ENCODE data around the gene CACNA2D3.

CACNA2D3 gene

DNA sequence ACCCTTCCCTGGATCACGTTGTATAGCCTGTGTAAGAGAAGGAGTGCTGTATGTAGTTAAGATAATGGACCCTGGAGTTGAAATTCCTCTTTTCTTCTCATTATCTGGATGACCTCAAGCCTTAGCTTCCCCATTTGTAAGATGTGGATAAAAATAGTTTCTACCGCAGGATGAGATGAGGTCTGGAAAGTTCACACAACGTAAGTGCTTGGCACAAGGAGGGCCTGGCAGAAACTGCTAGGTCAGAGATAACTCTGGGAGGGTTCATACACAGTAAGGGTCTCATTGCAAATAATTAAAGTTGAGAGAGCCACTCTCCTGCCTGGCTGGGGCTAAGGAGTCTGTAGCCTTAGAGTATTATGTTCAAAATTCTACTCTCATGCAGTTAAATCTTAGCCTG, 591.1 kb downstream of the CACNA2D3 start:
- no peak for DNase-seq

DNA sequence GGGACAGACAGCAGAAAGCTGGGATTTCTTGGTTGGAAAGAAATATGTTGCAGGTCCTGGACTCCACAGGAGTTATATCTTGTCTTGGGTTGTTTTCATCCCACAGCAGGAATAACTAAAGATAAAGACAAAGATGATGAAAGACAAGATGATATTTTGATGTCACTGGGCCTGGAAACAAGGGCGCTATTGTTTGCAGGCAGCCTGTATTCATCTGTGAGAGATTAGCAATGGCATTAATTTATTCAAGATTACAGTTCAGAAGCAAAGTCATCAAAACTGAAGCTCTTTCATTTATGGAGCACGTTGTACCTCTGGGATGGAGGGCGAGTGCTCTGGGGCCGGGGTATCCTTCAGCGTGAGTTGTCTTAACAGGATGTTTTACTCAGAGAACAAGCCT, 591.7 kb downstream of the CACNA2D3 start:
- no peak for DNase-seq

DNA sequence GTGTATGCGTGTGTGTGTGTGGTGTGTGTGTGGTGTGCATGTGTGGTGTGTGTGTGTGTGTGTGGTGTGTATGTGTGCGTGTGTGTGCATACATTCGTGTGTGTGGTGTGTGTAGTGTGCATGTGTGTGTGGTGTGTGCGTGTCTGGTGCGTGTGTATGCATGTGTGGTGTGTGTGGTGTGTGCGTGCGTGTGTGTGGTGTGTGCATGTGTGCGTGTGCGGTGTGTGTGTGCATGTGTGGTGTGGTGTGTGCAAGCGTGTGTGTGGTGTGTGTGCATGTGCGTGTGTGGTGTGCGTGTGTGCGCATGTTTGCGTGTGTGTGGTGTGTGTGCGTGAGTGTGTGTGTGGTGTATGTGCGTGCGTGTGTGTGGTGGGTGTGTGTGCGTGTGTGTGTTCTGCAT, 595.2 kb downstream of the CACNA2D3 start:
- no peak for DNase-seq

DNA sequence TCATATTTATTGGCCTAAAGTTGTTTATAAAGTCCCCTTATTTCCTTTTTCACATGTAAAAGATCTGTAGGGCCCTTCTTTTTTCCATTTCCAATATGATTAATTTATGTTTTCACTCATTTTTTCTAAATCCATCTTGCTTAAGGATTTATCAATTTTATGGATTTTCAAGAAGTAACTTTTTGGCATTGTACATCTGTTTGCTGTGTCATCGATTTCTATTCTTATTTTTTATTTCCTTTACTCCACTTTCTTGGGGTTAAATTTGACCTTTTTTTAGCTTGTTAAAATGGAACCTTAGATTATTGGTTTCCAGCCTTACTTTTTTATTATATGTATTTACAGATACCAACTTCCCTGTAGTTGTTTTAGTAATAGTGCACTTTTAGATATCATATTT, 597.6 kb downstream of the CACNA2D3 start:
- DNase-seq: no peak

DNA sequence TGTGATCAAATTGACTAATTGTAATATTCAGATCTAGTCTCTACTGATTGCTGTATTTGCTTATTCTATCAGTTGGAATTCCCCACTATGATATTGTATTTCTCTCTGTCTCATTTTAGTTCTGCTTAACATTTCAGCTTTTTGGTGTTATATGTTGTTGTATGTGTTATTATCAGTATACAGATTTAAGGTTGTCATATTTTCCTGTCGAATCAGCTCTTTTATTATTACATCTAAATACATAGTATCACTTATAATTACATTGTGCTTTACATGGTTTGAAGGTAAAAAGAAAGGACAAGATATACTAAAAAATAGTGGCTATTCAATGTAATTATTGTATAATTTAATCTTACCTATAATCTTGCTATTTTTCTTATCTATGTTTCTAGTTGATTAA, 598.3 kb downstream of the CACNA2D3 start:
- no peak for DNase-seq

DNA sequence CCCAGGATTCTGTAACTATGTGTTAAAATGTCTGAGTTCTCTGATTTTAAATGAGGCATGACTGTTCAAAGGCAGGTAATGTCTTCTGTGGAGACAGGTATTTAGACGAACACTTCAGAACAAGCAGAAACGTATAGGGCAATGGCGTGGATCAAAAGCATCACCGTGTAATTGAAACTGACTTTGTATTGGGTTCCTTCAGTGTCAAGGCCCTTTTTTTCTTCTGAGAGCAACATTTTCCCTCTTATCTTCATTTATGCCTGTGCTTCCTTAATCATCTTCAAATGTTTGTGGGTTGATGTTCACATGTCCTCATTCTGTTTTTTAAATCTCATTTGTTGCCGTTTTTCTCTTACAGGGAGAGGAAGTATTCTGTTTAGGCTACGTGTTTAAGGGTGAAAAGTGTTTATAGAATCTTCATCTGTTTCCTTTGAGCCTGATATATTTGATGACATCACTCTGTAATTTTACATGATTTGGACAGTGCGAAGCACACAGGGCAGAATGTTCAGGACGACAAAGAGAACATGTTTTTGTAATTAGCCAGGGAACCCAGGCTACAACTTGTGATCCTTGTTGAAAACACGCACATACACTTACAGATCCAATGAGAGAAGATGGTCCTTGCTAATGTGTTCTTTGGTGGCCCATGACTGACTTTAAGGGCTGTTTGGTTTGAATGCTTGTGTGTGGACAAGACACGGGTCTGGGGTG, 609.5 kb downstream of the CACNA2D3 start:
- no peak for DNase-seq

DNA sequence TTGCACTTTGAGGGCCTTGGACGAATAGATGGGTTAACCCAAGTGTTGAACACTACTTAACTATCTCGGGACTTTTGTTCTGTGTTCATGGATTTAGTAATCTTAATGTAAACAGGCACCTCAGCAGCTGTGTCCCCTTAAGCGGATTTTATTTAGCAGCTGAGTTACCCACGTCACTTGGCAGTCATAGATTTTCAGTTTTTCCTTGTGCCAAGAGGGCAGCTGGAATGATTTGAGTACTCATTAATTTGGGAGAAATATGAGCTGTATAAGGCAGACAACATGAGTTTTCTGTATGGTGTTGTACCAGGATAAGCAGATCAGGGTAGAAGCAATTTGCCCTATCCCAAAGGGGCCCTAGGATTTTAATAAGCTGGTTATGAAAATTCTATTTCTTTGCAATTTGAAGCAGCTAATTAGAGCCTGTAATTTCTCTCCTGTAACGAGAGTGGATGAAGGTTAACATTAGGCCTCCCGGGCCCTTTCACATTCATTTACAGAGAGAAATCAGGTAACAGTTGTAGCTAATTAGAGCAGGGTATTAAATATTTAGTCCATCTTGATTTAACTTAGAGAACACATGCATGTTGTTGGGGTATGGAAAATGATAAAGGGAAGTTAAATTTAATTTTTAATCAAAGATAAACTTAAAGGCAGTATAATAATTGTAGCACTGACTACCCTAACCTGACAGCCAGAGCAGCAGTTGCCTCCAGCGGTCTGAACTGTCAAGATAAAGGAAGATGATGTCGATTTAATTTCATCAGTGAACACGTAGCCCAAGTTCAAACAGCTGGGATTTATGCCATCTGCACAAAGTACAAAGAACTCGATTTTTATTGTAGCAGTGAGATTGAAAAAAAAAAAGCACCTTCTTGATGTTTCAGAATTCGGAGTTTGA, 611.0 kb downstream of the CACNA2D3 start:
- DNase-seq: no peak

DNA sequence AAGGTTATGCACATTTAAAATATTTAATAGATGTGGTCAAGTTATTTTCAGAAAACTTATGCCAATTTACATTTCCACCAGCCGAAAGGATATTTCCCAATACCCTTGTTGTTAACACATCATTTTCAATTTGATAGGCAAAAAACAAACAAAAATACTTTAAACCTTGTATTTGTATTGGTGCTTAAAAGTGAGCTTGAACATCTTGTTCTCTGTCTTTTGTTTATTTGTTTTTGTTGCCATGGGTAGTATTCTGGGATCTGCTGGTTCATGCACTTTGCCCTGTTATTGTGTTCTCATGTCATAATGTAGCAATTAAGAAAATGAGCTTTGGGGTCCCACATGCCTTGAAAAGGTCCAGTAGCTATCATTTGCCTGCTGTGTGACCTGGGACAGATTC, 614.1 kb downstream of the CACNA2D3 start:
- DNase-seq: no peak

DNA sequence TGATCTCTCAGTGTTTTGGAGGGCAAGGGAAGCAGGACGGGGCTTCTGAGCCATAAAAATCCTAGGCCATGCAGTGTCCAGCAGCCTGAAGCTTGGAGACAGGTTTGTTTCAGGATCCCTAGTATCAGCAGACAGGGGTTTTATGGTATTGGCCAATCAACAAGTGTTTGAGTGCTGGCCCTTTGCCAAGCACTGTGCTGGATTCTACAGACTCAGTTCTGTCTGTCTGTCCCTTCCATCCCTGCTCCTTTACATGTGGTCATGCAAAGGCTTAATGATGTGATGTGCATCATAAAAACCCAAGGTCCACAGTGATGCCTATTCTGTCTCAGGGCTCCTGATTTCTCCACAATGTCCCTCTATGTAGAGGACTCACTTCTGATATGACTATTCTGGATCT, 621.4 kb downstream of the CACNA2D3 start:
- DNase-seq: no peak

DNA sequence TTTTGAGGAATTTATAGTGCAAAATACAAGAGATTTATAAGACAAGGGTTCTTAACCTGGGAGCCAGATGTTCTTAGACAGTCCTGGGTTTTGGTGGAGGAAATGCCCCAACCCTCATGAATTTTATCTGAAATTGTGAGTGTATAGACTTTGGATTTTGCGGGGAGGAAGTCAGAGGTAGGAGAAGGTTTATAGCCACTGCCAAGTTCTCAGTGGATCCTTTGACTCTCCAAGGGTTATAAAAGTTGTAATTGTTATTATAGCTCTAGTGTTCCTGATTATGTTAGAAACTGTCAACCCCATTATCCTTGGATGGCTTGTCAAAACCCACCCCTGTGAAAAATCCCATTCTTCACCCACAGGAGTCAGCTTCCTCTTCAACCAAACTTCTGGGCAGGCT, 621.9 kb downstream of the CACNA2D3 start:
- DNase-seq: no peak

DNA sequence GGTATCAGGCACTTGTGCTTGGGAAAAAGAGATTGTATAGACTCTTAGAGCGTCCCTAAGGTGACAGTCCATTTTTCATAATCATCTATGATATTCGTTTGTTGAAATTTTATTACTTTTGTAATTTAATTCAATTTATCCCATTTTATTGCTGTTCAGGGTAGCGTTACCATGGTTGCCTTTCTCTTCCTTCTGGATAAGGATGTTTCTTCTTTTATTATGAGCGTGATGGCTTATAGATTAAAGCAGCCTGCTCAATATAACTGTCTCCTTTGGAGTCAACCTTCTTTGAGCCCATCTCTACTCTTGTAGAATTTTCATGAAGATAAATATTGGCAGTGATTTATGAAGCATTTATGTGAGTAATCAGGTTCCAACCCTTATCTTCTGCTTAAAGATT, 623.5 kb downstream of the CACNA2D3 start:
- no peak for DNase-seq

DNA sequence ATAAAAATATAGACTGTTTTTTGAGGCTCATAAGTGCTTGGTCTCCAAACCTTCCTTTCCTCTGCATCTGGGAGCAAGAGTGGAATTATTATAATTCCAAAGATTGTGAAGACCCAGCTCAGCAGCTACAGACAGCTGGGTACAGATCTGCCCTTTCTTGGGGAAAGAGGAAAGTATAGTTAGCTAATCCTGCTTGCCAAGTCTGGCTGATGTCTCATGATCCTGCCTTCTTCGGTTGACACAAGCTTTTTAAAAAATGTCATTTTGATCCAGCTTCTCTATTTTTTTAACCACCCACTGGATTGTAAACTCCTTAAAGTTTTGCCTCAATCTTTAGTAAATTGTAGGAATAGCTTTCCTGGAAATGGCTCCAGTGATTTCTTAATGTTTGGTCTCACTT, 624.4 kb downstream of the CACNA2D3 start:
- no peak for DNase-seq

DNA sequence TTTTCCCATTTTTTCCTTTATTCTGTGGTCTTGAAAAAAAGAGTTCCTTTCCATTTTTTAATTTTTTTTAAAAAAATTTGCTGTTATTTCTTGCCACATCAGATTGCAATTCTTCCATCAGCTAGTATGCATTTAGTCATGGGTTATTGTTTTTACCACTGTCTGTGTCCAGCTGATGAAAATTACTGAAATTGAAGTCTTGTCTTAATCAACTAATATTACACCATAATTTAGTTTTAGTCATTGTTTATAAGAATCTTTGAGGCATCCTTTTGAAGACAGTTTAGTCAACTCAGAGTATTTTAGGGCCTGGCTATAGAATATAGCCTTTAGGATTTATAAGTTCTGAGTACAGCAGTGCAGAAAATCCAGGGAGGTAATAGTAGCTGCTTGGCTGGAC, 633.4 kb downstream of the CACNA2D3 start:
- no peak for DNase-seq

DNA sequence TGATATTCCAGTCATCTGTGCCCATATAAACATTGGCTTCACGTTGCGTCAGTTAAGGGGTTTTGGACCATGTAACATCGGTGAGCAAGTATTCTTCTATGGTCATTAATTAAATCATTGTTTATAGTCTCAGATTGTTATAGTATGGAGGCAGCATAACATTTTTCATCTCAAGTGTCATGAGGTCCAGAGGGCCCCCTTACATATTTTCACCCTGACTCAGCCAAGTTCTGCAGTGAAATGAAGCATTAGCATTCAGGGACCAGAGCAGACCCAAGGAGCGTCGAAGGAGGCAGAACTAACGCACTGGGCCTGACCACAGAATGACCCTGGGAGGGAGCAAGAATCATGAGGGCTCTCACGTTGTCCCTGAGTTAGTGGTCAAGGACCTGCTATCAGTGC, 634.0 kb downstream of the CACNA2D3 start:
- no peak for DNase-seq

DNA sequence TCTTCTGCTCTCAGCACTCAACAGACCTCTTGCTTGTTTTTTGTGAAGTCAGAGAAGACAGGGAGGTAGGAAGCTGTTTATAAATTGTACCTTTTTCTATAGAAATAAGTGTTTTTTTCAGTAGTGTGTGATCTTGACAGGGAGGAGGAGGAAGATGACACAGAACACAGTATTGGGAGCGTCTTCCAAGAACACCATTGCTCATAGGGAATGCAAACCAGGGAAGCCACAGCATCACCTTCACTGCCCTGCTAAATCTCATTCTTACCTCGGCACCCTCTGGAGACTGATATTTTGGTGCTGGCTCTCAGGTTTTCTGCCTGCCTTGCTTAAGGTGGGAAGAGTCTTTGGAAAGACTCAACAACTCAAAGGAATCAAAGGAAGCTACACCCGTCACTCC, 636.1 kb downstream of the CACNA2D3 start:
- no peak for DNase-seq

DNA sequence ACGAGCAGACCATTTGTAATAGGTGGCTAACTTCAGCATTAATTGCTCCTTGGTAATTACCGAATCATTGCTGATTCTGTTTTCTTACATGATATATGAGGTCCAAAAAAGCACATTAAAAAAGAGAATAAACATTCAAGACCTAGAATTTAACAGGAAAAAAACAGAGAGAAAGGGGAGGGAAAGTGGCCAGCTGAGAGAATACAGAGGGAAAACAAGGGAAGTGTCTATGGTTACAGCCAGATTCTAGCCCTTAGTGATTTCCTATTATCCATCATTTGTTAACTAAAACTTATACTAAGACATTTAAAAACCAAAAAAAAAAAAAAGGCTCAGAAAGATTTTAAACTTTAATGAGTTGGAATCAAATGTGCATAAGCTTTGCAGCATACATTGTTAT, 636.8 kb downstream of the CACNA2D3 start:
- no peak for DNase-seq

DNA sequence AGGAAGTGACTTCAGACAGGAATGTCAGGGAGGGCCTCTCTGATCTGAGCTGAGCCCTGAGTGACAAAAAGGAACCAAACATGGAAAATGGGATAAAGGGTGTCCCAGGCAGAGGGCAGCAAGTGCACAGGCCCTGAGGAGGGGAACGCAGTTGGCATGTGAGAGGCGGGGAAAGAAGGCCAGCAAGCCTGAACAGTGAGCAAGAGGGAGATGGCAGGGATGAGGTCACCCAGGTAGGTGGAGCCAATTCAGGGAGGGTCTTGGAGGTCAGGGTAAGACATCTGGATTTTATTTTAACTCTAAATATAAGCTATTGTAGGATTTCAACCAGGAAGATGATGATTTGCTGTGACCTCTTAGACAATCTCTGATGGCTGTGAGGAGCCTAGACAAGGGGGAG, 637.8 kb downstream of the CACNA2D3 start:
- no peak for DNase-seq

DNA sequence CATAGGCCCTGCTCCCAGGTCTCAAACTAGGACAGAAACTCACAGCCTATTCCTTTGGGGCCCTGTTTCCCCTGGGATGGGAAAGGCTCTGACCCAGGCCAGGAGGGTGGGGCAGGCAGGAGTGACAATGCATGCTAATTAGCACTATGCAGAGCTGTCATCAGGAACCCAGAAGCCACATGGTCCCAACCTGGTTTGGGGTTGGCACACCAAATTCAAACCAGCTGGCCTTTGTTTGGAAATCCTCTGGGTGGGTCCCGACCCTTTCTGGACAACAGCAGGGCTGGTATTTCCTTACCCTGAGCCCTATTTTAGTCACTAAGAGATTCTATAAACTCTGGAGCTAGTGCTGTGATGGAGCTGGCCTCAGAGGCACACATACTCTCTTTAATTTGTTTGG, 639.3 kb downstream of the CACNA2D3 start:
- DNase-seq: no peak

DNA sequence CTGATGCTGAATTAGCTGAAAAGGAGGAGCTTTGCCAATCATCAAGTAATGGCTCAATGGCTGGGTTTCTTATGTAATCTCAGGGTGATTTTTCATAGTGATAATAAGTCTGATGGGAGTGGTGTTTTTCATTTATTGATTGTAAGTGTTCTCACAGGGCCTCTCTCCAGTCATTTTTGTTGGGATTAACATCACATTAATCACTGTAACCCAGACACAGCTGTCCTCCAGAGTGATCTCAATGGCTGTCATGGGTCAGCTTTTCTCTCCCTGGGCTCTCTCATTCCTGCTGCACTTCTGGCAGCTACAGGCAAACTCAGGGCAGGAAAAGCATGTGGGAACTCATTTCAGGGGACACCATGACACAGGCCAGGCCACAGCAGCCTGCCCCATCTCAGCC, 642.6 kb downstream of the CACNA2D3 start:
- no peak for DNase-seq

DNA sequence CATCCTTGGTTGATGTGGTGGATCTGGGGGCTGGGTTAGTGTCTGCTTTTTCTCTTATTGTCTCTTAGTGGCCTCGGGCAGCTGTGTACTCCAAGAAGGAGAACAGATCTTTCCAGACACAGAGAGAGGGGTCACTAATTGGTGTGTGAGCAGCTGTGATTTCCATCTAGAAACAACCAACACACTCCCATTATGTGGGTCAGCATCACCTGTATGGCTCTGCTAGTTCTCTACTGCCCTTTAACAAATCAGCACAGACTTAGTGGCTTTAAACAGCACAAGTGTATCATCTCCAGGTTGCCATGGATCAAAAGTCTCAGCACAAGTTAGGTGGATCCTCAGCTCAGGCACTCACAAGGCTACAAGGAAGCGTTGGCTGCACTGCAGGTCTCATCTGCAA, 648.7 kb downstream of the CACNA2D3 start:
- DNase-seq: no peak

DNA sequence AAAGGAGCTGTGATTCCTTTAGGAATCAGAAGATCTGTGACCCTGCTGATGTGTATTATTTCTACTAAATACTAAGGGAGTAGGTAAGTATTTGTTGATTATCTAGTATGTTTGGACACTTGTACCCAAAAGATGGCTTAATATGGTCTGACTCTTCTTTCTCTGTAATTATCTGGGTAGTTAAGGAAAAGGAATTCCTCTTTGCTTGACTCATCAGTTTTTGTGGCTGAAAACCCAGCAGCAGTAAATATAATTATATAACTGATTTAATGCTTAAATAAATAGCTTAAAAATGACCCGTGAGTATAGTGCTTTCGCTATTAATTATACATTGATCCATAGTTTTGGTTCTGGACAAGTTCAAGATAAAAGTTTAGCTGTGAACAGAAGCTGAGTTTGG, 649.7 kb downstream of the CACNA2D3 start:
- DNase-seq: no peak

DNA sequence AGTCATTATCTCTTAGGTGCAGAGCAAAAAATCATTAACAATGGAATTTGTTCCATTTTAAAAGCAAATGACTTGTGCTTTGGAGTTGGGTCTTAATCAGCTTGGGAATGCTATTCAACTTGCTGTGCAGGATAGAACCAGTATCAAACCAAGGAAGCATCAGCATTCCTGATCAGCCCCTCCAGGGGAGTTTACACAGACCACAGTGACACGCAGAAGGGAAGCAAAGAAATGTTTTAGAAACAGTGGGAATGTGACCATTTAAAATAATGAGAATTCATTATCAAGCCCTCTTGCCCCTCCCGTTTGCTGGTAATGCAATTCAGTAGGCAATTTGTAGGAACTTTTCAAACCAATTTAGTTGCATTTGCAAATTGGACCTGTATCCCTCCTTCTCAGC, 650.4 kb downstream of the CACNA2D3 start:
- DNase-seq: no peak

DNA sequence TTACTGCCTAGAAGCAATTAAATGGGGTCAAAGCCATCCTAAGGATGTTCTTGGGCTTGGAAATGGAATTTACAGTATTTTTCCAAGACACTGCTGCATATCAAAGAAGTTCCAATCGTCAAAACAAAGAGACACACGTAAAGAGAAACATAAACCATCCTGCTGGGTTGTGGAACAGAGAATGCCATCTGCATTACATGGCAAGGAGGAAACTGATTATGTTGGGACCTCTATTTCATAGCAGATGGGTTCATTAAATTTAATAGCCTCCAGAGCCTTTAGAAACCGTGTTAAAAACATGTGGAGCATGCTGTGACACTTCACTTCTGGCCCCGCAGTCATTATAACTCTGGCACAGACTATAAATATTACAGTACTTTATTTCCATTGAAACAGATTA, 650.9 kb downstream of the CACNA2D3 start:
- DNase-seq: no peak

DNA sequence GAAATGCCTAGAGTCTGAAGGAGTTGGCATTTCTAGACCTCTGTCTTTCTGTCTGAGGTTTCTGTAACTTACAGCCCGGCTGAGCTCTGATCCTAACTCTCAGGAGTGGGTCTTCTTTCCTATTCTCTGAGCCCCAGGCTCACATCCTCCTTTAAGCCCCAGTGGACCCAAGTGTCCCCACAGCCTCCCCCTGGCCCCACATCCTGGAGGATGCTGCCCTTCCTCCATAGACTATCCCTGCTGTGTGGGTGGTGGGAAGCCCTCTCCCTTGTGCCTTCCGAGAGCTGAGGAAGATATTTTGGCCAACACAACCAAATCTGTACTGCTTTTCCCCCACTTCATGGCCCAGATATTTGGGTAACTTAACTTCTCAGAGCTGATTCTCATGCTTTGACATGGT, 654.2 kb downstream of the CACNA2D3 start:
- DNase-seq: no peak

DNA sequence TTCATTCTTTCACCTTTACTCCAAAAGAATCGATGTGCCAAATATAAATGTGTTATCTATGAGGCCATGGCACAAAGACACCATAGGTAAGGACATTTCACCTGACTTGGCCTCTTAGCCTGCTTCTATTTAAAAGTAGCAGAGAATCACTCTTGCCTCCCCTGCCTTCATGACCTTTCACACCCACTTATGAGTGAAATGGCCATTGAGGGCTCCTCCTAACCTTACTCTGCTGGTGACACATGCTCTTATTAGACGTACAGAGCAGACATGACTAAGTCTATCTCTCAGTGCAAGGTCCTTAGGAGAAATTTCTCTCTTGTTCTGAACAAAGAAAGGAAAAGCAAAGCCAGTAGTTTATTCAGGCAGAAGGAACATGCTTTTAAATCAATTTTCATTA, 654.8 kb downstream of the CACNA2D3 start:
- DNase-seq: no peak
